ENCODE measurements around the gene PTPRN2. TPM values are rescaled to one million over a fixed set of nuclear protein-coding genes. Genes with fewer than 3 reads are reported as not detected.

The PTPRN2 gene
- total and polyA plus RNA-seq, 2 of the 8 experiments (the other 6 are each of a cell fraction or from before 2014, with no cell fraction given) = 2.6 to 4.5 TPM

GRCh38 chr7:157753713-157754415 is 833.8 kb downstream of the PTPRN2 start:
- Histone ChIP-seq H4K91ac (replicated peaks; ENCODE audit: insufficient read length, low read length) (no peak overlapping the region), H3K14ac (ENCODE audit: insufficient read length) (no peak overlapping the region), H3K23me2 (ENCODE audit: low read depth, low read length) (no peaks in the 10 kb centered on the region), H3K23ac (ENCODE audit: insufficient read length) (no peak overlapping the region), H4K20me1 (replicated peaks in 1 of 2; ENCODE audit: control insufficient read depth in 1 of 2, insufficient read depth in 2 of 2, low read length in 2 of 2) (no peaks in the 10 kb centered on the region), H3K4ac (replicated peaks; ENCODE audit: insufficient read length, low read depth, low read length) (no peak overlapping the region), H2AFZ (ENCODE audit: low read length) (no peak overlapping the region), H3K56ac (replicated peaks; ENCODE audit: insufficient read length, low read depth, low read length) (no peak overlapping the region), H3K9me3 (ENCODE audit: insufficient read depth in 2 of 2, low read depth in 1 of 2, low read length in 1 of 2) (no peaks in the 10 kb centered on the region), H3K4me2 (ENCODE audit: insufficient read depth in 1 of 2, low read depth in 2 of 2, low read length in 2 of 2) (no peak overlapping the region), H2BK15ac (ENCODE audit: low read length) (no peak overlapping the region), H2AK5ac (ENCODE audit: low read depth, low read length) (0 out of 2 replicates have a peak overlapping the region, but pooled peaks have one; percentile 65), H4K5ac (ENCODE audit: insufficient read length, low read depth, low read length) (no peak overlapping the region), H4K8ac (ENCODE audit: extremely low read depth, insufficient read depth, low read length) (no peak overlapping the region), H2BK20ac (ENCODE audit: low read length) (no peak overlapping the region; the same call in 1 of the 2 replicates), H3K27me3 (replicated peaks in 1 of 4; ENCODE audit: control insufficient read depth in 3 of 4, extremely low read depth in 1 of 4, insufficient read depth in 3 of 4, low read length in 3 of 4) (no peaks in the 10 kb centered on the region), H3K4me1 (replicated peaks in 1 of 4; ENCODE audit: control insufficient read depth in 3 of 4, insufficient read depth in 4 of 4, low read length in 3 of 4) (peaks cover 0 to 3% (median 0%) of the 10 kb centered on the region in 4 experiments; a peak in 1 of 7 replicates), H3K4me3 (ENCODE audit: extremely low read depth in 1 of 4, insufficient read depth in 2 of 4, low read depth in 3 of 4, low read length in 4 of 4) (no peak overlapping the region), H3K36me3 (ENCODE audit: control insufficient read depth in 2 of 4, insufficient read depth in 4 of 4, low read length in 3 of 4) (no peaks in the 10 kb centered on the region), H3K27ac (ENCODE audit: low read depth, low read length) (no peak overlapping the region), H3K79me1 (ENCODE audit: low read depth, low read length) (no peaks in the 10 kb centered on the region), H3K9ac (replicated peaks in 1 of 4; ENCODE audit: extremely low read depth in 1 of 4, low read depth in 3 of 4, low read length in 3 of 4) (no peak overlapping the region), H3K18ac (ENCODE audit: extremely low read depth, low read length) (no peak overlapping the region), H2BK120ac (replicated peaks; ENCODE audit: low read depth, low read length) (no peak overlapping the region), H2BK12ac (ENCODE audit: low read depth, low read length) (no peak overlapping the region), H3K79me2 (ENCODE audit: control insufficient read depth in 1 of 2, insufficient read depth in 2 of 2, low read length in 2 of 2) (no peaks in the 10 kb centered on the region), H2BK5ac (ENCODE audit: low read depth, low read length) (no peak overlapping the region)
- FAIRE-seq (no peak), DNase-seq (ENCODE audit: low read depth in 1 of 2, low spot score in 2 of 2) (no peak)
- TF ChIP-seq KDM1A (IDR thresholded peaks at IDR 0.05; ENCODE audit: borderline replicate concordance, low read length) (no peak), E2F6 (IDR thresholded peaks at IDR 0.05) (no peak), SP2 (IDR thresholded peaks at IDR 0.05; ENCODE audit: low read length) (no peak), TBP (IDR thresholded peaks at IDR 0.05; ENCODE audit: low read depth, low read length) (no peak), CBX5 (IDR thresholded peaks at IDR 0.05; ENCODE audit: low read depth, low read length) (no peak)
- POLR2A ChIA-PET (ENCODE audit: partially characterized antibody) = no interaction called here
- WGBS, 2 experiments (ENCODE audit: extremely low coverage in 1 of 2, insufficient coverage in 1 of 2, insufficient read length in 1 of 2, insufficient replicate concordance in 2 of 2, low coverage in 1 of 2, low lambda C conversion rate in 2 of 2, missing lambda C conversion rate in 1 of 2) = 90% methylated on average over 19 of the region's 21 CpGs; no CpG with 5 or more reads in 1 of the 2 experiments
- CTCF ChIA-PET (ENCODE audit: partially characterized antibody) = interaction anchor here (1.6 to 1.9 kb wide), 2 partner anchors 14 kb away, joined by 3 to 7 read pairs; no protein-coding TSS in a partner anchor

Measured in H1 (cell line).